ENCODE measurements around the gene LRRC3C.
A peak's percentile ranks its signal among the peaks of the same experiment; 100 is the strongest.
"Not testable (repeated sequence)": the region's sequence is repeated elsewhere in the genome, so short reads cannot be mapped to it uniquely, and the experiment has no call there.

Gene LRRC3C

DNA sequence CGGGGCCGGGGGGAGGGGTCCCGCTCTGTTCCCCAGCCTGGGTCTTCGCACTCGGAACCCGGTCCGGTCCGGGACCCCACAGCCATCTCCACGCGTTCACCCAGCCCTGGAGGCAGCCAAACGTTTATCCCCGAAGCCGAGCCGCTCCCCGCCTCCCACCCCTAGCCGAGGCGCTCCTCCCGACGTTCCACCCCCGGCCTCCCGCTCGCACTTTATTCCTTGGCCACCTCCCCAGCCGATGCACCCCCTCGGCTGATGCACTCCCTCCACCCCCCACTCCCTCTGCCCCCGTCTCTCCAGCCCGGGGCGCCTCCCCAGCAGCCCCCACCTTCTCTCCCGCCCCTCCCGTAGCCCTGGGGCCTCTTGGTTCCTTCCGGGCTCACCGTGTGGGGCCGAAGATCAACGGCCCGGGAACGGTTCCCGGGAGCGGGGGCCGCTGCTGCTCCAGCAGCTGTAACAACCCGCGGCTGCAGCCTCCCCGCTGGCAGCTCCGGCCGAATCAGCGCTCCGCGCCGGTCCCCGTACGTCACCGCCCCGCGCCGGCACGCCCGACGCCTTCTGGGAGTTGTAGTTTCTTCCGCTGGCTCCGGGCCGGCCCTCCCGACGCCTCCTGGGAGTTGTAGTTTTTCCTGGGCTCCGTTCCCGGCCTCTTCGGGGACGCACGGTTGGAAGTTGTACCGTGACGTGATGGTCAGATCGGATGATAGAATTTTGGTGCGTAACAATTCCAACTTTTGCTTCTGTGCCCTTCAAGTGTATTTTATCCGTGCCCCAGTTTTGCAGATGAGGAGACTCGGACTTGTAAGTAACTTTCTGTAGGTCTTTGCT lies at the start of gene LRRC3C, which contains the start of gene ORMDL3:
Gene LRRC3C (plus strand): TSS at position 632 of the 828 bp plus-strand sequence. CDS start 13,792 bp downstream, outside the sequence.
Gene ORMDL3 (minus strand): TSS at position 501 of the 828 bp plus-strand sequence. CDS start 3,398 bp downstream, outside the sequence.
- Histone ChIP-seq H2AFZ (ENCODE audit: low read depth, low read length) (peak within 1 kb of the TSS; percentile 87), H3K36me3 (ENCODE audit: insufficient read depth, low read length) (peaks cover 13% of the 10 kb centered on the region), H3K9me3 (ENCODE audit: low read length) (no peaks in the 10 kb centered on the region), H3K4me3 (ENCODE audit: low read length) (peak within 1 kb of the TSS; percentile 78), H3K27me3 (ENCODE audit: insufficient read depth, low read length) (no peaks in the 10 kb centered on the region), H3K4me1 (ENCODE audit: insufficient read depth, low read length) (peaks cover 22% of the 10 kb centered on the region)

DNA sequence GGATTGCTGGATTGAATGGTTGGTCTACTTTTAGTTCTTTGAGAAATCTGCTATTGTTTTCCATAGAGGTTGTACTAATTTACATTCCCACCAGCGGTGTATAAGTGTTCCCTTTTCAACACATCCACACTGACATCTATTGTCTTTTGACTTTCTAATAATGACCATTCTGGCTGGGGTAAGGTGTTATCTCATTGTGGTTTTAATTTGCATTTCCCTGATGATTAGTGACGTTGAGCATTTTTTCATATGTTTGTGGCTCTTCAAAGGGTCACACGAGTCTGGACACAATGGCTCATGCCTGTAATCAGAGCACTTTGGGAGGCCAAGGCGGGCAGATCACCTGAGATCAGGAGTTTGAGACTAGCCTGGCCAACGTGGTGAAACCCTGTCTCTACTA lies 41.4 kb upstream of the LRRC3C start:
- H3K27me3 ChIP-seq (ENCODE audit: insufficient read depth, low read length), result peaks cover 14% of the 10 kb centered on the region
- not testable (repeated sequence) for H3K4me3 ChIP-seq (ENCODE audit: low read length); H3K4me1 ChIP-seq (ENCODE audit: insufficient read depth, low read length); H3K9me3 ChIP-seq (ENCODE audit: low read length); H3K36me3 ChIP-seq (ENCODE audit: insufficient read depth, low read length); H2AFZ ChIP-seq (ENCODE audit: low read depth, low read length)

GRCh38 chr17:39887078-39887477 lies 40.5 kb upstream of the LRRC3C start:
- Histone ChIP-seq H3K9me3 (ENCODE audit: low read length) (no peaks in the 10 kb centered on the region), H3K27me3 (ENCODE audit: insufficient read depth, low read length) (peaks cover 11% of the 10 kb centered on the region), H2AFZ (ENCODE audit: low read depth, low read length) (no peak overlapping the region), H3K4me1 (ENCODE audit: insufficient read depth, low read length) (no peaks in the 10 kb centered on the region), H3K4me3 (ENCODE audit: low read length) (no peak overlapping the region), H3K36me3 (ENCODE audit: insufficient read depth, low read length) (no peaks in the 10 kb centered on the region)

DNA sequence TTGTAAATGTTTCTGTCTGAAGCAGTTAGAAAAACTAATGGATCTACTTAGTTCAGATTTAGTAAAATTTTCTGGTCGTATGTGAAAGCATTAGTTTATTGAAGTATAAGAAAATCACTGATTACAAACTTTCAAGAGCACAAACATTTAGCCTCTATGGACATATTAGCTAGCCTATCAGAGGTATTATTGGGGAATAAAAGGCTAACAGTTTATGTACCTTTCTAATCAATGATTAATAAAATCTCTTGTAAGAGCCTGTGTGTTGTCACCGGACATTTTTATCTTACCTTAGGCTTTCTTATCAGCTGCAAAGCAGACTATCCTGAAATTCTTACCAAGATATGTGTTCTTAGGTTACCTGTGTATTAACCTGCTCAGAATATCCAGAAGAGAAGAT lies 38.3 kb upstream of the LRRC3C start:
- H2AFZ ChIP-seq (ENCODE audit: low read depth, low read length), result no peak overlapping the region
- no peak overlapping the region for H3K4me3 ChIP-seq (ENCODE audit: low read length)
- H3K9me3 ChIP-seq (ENCODE audit: low read length), result no peaks in the 10 kb centered on the region
- H3K36me3 ChIP-seq (ENCODE audit: insufficient read depth, low read length), result no peaks in the 10 kb centered on the region
- H3K27me3 ChIP-seq (ENCODE audit: insufficient read depth, low read length), result peaks cover 17% of the 10 kb centered on the region
- no peaks in the 10 kb centered on the region for H3K4me1 ChIP-seq (ENCODE audit: insufficient read depth, low read length)

DNA sequence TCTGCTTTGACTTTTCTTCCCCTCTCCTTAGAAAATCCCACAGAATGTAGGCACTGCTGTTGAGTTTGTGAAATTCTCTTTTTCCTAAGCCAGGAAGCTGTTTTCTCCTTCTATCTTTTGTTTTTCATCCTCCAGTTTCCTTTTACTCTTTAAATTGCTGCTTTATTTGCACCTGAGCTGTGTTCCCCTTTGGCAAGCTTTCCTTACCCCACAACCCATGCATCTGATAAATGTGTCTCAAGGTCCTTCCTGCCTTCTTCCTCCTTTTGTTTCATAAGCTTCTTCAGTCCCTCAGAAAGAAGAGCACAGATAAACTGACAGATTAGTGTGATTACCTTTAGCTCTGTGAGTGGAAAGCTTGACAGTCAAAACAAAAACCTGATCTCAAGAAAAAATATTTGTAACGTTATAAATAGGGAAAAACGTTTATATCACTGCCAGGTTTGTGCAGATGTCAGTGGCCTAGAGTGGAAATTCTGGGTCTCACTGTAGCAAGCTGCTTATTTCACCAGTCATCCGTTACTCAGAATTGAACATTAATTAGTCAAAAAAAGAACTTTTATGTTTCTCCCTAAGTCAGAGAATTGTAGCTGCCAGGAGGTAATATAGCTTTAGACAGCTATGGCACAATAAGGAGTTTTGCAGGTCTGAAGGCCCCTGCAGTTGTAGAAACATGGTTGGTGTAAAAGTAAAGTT lies 32.7 kb upstream of the LRRC3C start:
- Histone ChIP-seq H3K27me3 (ENCODE audit: insufficient read depth, low read length) (peaks cover 19% of the 10 kb centered on the region), H3K4me1 (ENCODE audit: insufficient read depth, low read length) (no peaks in the 10 kb centered on the region), H3K36me3 (ENCODE audit: insufficient read depth, low read length) (no peaks in the 10 kb centered on the region), H3K9me3 (ENCODE audit: low read length) (no peaks in the 10 kb centered on the region), H2AFZ (ENCODE audit: low read depth, low read length) (no peak overlapping the region), H3K4me3 (ENCODE audit: low read length) (no peak overlapping the region)

GRCh38 chr17:39898088-39898487 lies 29.4 kb upstream of the LRRC3C start:
- Histone ChIP-seq H3K9me3 (ENCODE audit: low read length) (no peaks in the 10 kb centered on the region), H3K36me3 (ENCODE audit: insufficient read depth, low read length) (no peaks in the 10 kb centered on the region), H3K27me3 (ENCODE audit: insufficient read depth, low read length) (peaks cover 6% of the 10 kb centered on the region), H2AFZ (ENCODE audit: low read depth, low read length) (no peak overlapping the region), H3K4me1 (ENCODE audit: insufficient read depth, low read length) (no peaks in the 10 kb centered on the region), H3K4me3 (ENCODE audit: low read length) (no peak overlapping the region)

DNA sequence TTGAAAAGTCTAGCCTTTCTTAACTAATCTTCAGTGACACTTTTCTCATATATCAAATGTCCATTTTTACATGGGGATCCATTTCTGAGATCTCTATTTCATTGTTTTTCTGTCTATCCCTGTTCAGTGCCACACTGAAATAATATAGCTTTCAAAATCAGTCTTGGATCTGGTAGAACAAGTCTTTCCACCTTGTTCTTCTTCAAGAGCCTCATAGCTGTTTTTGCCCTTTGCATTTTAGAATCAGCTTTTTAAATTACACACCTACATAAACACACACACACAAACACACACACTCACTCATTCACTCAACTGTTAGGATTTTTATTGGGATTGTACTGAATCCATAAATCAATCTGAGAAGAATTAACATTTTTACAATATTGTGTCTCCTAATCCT lies 28.3 kb upstream of the LRRC3C start:
- no peaks in the 10 kb centered on the region for H3K9me3 ChIP-seq (ENCODE audit: low read length)
- H3K36me3 ChIP-seq (ENCODE audit: insufficient read depth, low read length), result no peaks in the 10 kb centered on the region
- peaks cover 4% of the 10 kb centered on the region for H3K27me3 ChIP-seq (ENCODE audit: insufficient read depth, low read length)
- H3K4me3 ChIP-seq (ENCODE audit: low read length), result no peak overlapping the region
- H3K4me1 ChIP-seq (ENCODE audit: insufficient read depth, low read length), result no peaks in the 10 kb centered on the region
- H2AFZ ChIP-seq (ENCODE audit: low read depth, low read length), result no peak overlapping the region

- not testable (repeated sequence) for H2AFZ ChIP-seq (ENCODE audit: low read depth, low read length); H3K4me1 ChIP-seq (ENCODE audit: insufficient read depth, low read length); H3K36me3 ChIP-seq (ENCODE audit: insufficient read depth, low read length); H3K4me3 ChIP-seq (ENCODE audit: low read length); H3K27me3 ChIP-seq (ENCODE audit: insufficient read depth, low read length); H3K9me3 ChIP-seq (ENCODE audit: low read length)
Measured at GRCh38 chr17:39902027-39902426, 25.5 kb upstream of the LRRC3C start.

DNA sequence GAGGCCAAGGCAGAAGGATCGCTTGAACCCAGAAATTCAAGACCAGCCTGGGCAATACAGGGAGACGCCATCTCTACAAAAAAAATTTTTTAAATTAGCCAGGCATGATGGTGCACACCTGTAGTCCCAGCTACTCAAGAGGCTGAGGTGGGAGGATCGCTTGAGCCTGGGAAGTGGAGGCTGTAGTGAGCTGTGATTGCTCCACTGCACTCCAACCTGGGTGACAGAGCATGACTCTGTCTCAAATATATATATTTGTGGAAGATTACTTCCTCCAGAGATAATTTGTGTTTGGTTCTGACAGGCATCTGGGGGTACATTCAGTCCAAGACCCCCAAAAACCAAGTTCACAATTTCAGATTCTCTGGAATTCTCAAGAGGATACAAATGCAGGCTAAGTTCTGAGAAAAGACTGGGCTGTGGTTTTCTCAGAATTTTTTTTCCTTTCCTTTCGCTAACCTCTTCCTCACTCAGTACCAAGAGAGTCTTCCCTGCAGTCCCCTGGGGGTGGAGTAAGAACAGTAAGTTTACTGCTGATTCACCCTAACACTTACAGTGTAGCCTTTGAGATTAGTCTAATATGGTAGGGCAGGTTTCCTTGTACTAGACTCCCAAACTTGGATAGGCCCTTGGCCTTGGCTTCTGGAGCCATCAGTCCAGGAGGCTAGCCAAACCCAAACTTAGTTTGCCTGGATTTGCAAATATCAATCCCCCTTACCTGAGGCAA lies 24.2 kb upstream of the LRRC3C start:
- Histone ChIP-seq H3K9me3 (ENCODE audit: low read length) (no peaks in the 10 kb centered on the region), H3K4me3 (ENCODE audit: low read length) (no peak overlapping the region), H3K4me1 (ENCODE audit: insufficient read depth, low read length) (no peaks in the 10 kb centered on the region), H3K36me3 (ENCODE audit: insufficient read depth, low read length) (no peaks in the 10 kb centered on the region), H2AFZ (ENCODE audit: low read depth, low read length) (no peak overlapping the region), H3K27me3 (ENCODE audit: insufficient read depth, low read length) (no peaks in the 10 kb centered on the region)

DNA sequence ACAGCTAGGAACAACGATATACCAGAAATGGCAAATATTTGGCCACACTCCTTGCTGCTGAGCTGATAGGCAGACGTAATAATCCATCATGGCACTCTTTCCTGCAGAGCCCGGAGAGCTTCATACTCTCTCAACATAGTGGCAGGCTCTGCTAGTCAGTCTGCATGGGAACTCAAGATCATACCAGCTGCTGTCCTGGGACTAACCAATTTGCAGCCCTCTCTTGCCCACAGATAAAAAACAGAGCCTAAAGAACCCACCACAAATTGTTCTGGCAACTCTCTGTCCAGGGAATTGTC lies 22.6 kb upstream of the LRRC3C start:
- Histone ChIP-seq H3K9me3 (ENCODE audit: low read length) (no peaks in the 10 kb centered on the region), H3K27me3 (ENCODE audit: insufficient read depth, low read length) (no peaks in the 10 kb centered on the region), H3K4me1 (ENCODE audit: insufficient read depth, low read length) (no peaks in the 10 kb centered on the region), H2AFZ (ENCODE audit: low read depth, low read length) (no peak overlapping the region), H3K36me3 (ENCODE audit: insufficient read depth, low read length) (no peaks in the 10 kb centered on the region), H3K4me3 (ENCODE audit: low read length) (no peak overlapping the region)

DNA sequence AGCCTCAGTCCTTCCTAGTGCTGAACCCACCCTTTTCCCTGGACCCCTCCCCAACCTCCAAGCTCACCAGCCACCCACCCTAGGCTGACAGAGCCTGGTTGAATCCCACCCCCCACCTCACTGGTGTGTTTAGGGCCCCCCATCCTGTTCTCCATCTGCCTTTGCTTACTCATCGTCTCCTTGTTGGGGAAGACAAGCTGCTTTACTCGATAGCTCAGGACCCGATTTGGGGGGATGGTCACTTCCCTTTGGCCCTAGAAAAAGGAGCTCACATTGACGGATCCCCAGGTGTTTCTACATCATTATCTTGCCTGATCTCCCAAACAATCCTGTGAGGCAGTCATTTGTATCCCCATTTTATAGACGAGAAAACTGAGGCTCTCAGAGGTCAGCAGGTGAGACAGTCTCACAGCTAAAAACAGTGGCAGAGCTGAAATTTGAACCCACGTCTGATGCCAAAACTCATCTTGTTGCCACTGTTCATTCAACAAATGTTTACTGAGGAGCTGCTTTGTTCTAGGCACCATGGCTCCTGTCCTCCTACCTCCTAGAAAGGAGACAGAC lies 18.7 kb upstream of the LRRC3C start:
- no peaks in the 10 kb centered on the region for H3K4me1 ChIP-seq (ENCODE audit: insufficient read depth, low read length)
- H3K9me3 ChIP-seq (ENCODE audit: low read length), result no peaks in the 10 kb centered on the region
- peaks cover 2% of the 10 kb centered on the region for H3K36me3 ChIP-seq (ENCODE audit: insufficient read depth, low read length)
- H2AFZ ChIP-seq (ENCODE audit: low read depth, low read length), result no peak overlapping the region
- no peaks in the 10 kb centered on the region for H3K27me3 ChIP-seq (ENCODE audit: insufficient read depth, low read length)
- no peak overlapping the region for H3K4me3 ChIP-seq (ENCODE audit: low read length)

- H3K4me3 ChIP-seq (ENCODE audit: low read length), result no peak overlapping the region
- H3K4me1 ChIP-seq (ENCODE audit: insufficient read depth, low read length), result no peaks in the 10 kb centered on the region
- H3K27me3 ChIP-seq (ENCODE audit: insufficient read depth, low read length), result no peaks in the 10 kb centered on the region
- peaks cover 2% of the 10 kb centered on the region for H3K36me3 ChIP-seq (ENCODE audit: insufficient read depth, low read length)
- H2AFZ ChIP-seq (ENCODE audit: low read depth, low read length), result no peak overlapping the region
- peaks cover 5% of the 10 kb centered on the region for H3K9me3 ChIP-seq (ENCODE audit: low read length)
Measured at GRCh38 chr17:39913989-39914388, 13.5 kb upstream of the LRRC3C start.

GRCh38 chr17:39915559-39915958 lies 12.0 kb upstream of the LRRC3C start:
- Histone ChIP-seq H3K9me3 (ENCODE audit: low read length) (peaks cover 5% of the 10 kb centered on the region), H2AFZ (ENCODE audit: low read depth, low read length) (no peak overlapping the region), H3K4me3 (ENCODE audit: low read length) (no peak overlapping the region), H3K27me3 (ENCODE audit: insufficient read depth, low read length) (no peaks in the 10 kb centered on the region), H3K4me1 (ENCODE audit: insufficient read depth, low read length) (no peaks in the 10 kb centered on the region), H3K36me3 (ENCODE audit: insufficient read depth, low read length) (no peaks in the 10 kb centered on the region)
